GM21717 (cell line): ENCODE data around the gene THEM4.
"Not testable (repeated sequence)": the region's sequence is repeated elsewhere in the genome, so short reads cannot be mapped to it uniquely, and the experiment has no call there.

Experiments
- ATAC-seq: cut with Tn5 transposase; IDR thresholded peaks from one replicate; pipeline ENCODE4 v1.9.1; 2021; ENCODE audit warnings: mild to moderate bottlenecking, moderate library complexity; ENCODE audit not compliant: unreplicated experiment

The THEM4 gene

GRCh38 chr1:151897991-151898431 lies 11.3 kb downstream of the THEM4 start:
- ATAC-seq: no peak

GRCh38 chr1:151893176-151893924 lies 16.0 kb downstream of the THEM4 start:
- no peak for ATAC-seq

- no peak for ATAC-seq
Measured at GRCh38 chr1:151892190-151892589, 17.1 kb downstream of the THEM4 start.

- no peak for ATAC-seq
Measured at GRCh38 chr1:151891512-151891911, 17.8 kb downstream of the THEM4 start.

- ATAC-seq: no peak
Measured at GRCh38 chr1:151888972-151889570, 20.2 kb downstream of the THEM4 start.

GRCh38 chr1:151887028-151887427 lies 22.3 kb downstream of the THEM4 start:
- ATAC-seq: no peak

- ATAC-seq: no peak
Measured at GRCh38 chr1:151885479-151885878, 23.8 kb downstream of the THEM4 start.

- ATAC-seq: not testable (repeated sequence)
Measured at GRCh38 chr1:151884879-151885278, 24.4 kb downstream of the THEM4 start.

- not testable (repeated sequence) for ATAC-seq
Measured at GRCh38 chr1:151884445-151884844, 24.9 kb downstream of the THEM4 start.

GRCh38 chr1:151883898-151884297 lies 25.4 kb downstream of the THEM4 start:
- ATAC-seq: not testable (repeated sequence)

GRCh38 chr1:151882918-151883317 lies 26.4 kb downstream of the THEM4 start:
- ATAC-seq: not testable (repeated sequence)

GRCh38 chr1:151882466-151882865 lies 26.8 kb downstream of the THEM4 start:
- no peak for ATAC-seq

- ATAC-seq: no peak
Measured at GRCh38 chr1:151881479-151881878, 27.8 kb downstream of the THEM4 start.

GRCh38 chr1:151875419-151876097 lies 33.8 kb downstream of the THEM4 start:
- no peak for ATAC-seq

- not testable (repeated sequence) for ATAC-seq
Measured at GRCh38 chr1:151872776-151873175, 36.5 kb downstream of the THEM4 start.

- ATAC-seq: no peak
Measured at GRCh38 chr1:151871284-151872030, 37.9 kb downstream of the THEM4 start.

- ATAC-seq: no peak
Measured at GRCh38 chr1:151868486-151868885, 40.8 kb downstream of the THEM4 start.

GRCh38 chr1:151867765-151868411 lies 41.4 kb downstream of the THEM4 start:
- ATAC-seq: no peak

- ATAC-seq: no peak
Measured at GRCh38 chr1:151867321-151867720, 42.0 kb downstream of the THEM4 start.

- ATAC-seq: no peak
Measured at GRCh38 chr1:151864411-151864810, 44.9 kb downstream of the THEM4 start.

GRCh38 chr1:151862604-151863003 lies 46.7 kb downstream of the THEM4 start:
- no peak for ATAC-seq
